Measurements from ENCODE around the gene WDR7. TPM values are rescaled to one million over a fixed set of nuclear protein-coding genes. Genes with fewer than 3 reads are reported as not detected.

WDR7 gene
- total and polyA plus RNA-seq, 9 of the 15 experiments (the other 6 are each of a cell fraction or from before 2014, with no cell fraction given): 1.4 to 9.4 (median 5.3) TPM

- TF ChIP-seq CEBPZ (IDR thresholded peaks at IDR 0.05; ENCODE audit: borderline replicate concordance, low read depth, low read length): no peak
- TF ChIP-seq TCF7 (IDR thresholded peaks at IDR 0.05; ENCODE audit: borderline replicate concordance): no peak
- no peak for TF ChIP-seq ZBTB5 (IDR thresholded peaks at IDR 0.05)
- no peak for TF ChIP-seq POLR2AphosphoS5 (IDR thresholded peaks at IDR 0.05; ENCODE audit: control insufficient read depth, insufficient read depth, low read depth, low read length)
- no peak for TF ChIP-seq ZHX1 (conservative IDR thresholded peaks at IDR 0.05; ENCODE audit: low read length)
- no peak for TF ChIP-seq GTF2A2 (tag; IDR thresholded peaks at IDR 0.05)
Observed at GRCh38 chr18:56870982-56871381, 219.8 kb downstream of the WDR7 start (continued).

All from K562 (cell line).